B cell (primary cell): ENCODE results near the gene LDLRAD3. TPM values are rescaled to one million over a fixed set of nuclear protein-coding genes. Genes with fewer than 3 reads are reported as not detected.

ENCODE experiments used
- ATAC-seq: fragments of 200-7000 bp; cut with Tn5 transposase; one replicate; pipeline ENCODE4 v1.10.0; 2021; ENCODE audit warnings: low read depth, mild to moderate bottlenecking, moderate number of reproducible peaks, moderate library complexity
- CTCF ChIA-PET: fragments of 350-600 bp; sonication (Branson Sonifier 250); formaldehyde crosslinking; loops from one replicate; lab custom pipeline; 2021; ENCODE audit warnings: antibody characterized with exemption, inconsistent platforms; lab: Charles Lee
- POLR2A ChIA-PET: fragments of 350-600 bp; sonication (Branson Sonifier 250); formaldehyde crosslinking; loops from one replicate; lab custom pipeline; 2021; ENCODE audit warnings: antibody characterized with exemption; lab: Charles Lee
- DNase-seq: peaks from one replicate; pipeline ENCODE4 v3.0.0; 2013
- H2AFZ ChIP-seq: 2 replicates; pipeline ENCODE4 v1.6.1; 2012; ENCODE audit warnings: mild to moderate bottlenecking, low read depth, low read length; ENCODE audit not compliant: insufficient read depth, poor library complexity, severe bottlenecking
- H3K27ac ChIP-seq, 2 donors: 1 replicate in 1 of 2; 2 replicates in 1 of 2; pipeline ENCODE4 v1.5.1; 2012 to 2013; ENCODE audit warnings: low read length in 2 of 2, mild to moderate bottlenecking in 2 of 2, moderate library complexity in 1 of 2
- H3K27me3 ChIP-seq, 4 experiments: fragments of 200-600 bp in 1 of 4; sonication (generic) in 1 of 4; replicated peaks in 1 of 4; 1 replicate in 2 of 4; 2 replicates in 2 of 4; pipeline versions ENCODE4 v1.6.1 to v1.7.0; 2013 to 2016; ENCODE audit warnings: low read length in 3 of 4, mild to moderate bottlenecking in 2 of 4, mixed read lengths in 1 of 4, moderate library complexity in 1 of 4; ENCODE audit not compliant: insufficient read depth in 4 of 4, control insufficient read depth in 3 of 4; ENCODE audit errors: control extremely low read depth in 1 of 4
- H3K36me3 ChIP-seq, 2 experiments: replicated peaks in 1 of 2; 1 replicate in 1 of 2; 2 replicates in 1 of 2; pipeline versions ENCODE4 v1.6.1 to v1.7.1; 2013; ENCODE audit warnings: low read length in 1 of 2; ENCODE audit not compliant: insufficient read depth in 2 of 2, control insufficient read depth in 1 of 2; ENCODE audit errors: control extremely low read depth in 1 of 2, extremely low read depth in 1 of 2
- H3K4me1 ChIP-seq, 2 donors: fragments of 200-600 bp in 1 of 2; sonication (generic) in 1 of 2; 1 replicate in 1 of 2; 2 replicates in 1 of 2; pipeline versions ENCODE4 v1.5.1 to v1.6.1; 2013 to 2017; ENCODE audit warnings: low read length in 2 of 2; ENCODE audit not compliant: control insufficient read depth in 2 of 2, insufficient read depth in 2 of 2
- H3K4me2 ChIP-seq: replicated peaks from 2 replicates; pipeline ENCODE3; 2012; ENCODE audit warnings: mild to moderate bottlenecking, low read depth, low read length; ENCODE audit not compliant: poor library complexity, severe bottlenecking
- H3K4me3 ChIP-seq, 5 experiments: fragments of 200-600 bp in 1 of 5; sonication (generic) in 1 of 5; 1 replicate in 3 of 5; 2 replicates in 2 of 5; pipeline versions ENCODE4 v1.5.1 to v1.7.0; 2011 to 2016; ENCODE audit warnings: low read length in 4 of 5, mild to moderate bottlenecking in 4 of 5, low read depth in 2 of 5, control low read depth in 1 of 5, moderate library complexity in 1 of 5; ENCODE audit not compliant: insufficient read depth in 1 of 5; ENCODE audit errors: control extremely low read depth in 1 of 5, extremely low read depth in 1 of 5
- H3K79me2 ChIP-seq: fragments of 200-600 bp; sonication (generic); one replicate; pipeline ENCODE4 v1.6.0; 2016; ENCODE audit warnings: low read length; ENCODE audit not compliant: control insufficient read depth, insufficient read depth
- H3K9ac ChIP-seq: fragments of 200-600 bp; sonication (generic); 2 replicates; pipeline ENCODE4 v1.6.1; 2017; ENCODE audit warnings: mild to moderate bottlenecking, low read length, moderate library complexity
- H3K9me3 ChIP-seq, 3 donors: one replicate each; pipeline versions ENCODE4 v1.6.1 to v1.7.1; 2013; ENCODE audit warnings: low read length in 2 of 3; ENCODE audit not compliant: control insufficient read depth in 2 of 3, insufficient read depth in 1 of 3; ENCODE audit errors: control extremely low read depth in 1 of 3
- H4K20me1 ChIP-seq: 2 replicates; pipeline ENCODE4 v1.6.0; 2012; ENCODE audit warnings: mild to moderate bottlenecking, low read length; ENCODE audit not compliant: insufficient read depth, control insufficient read depth, poor library complexity, severe bottlenecking
- H3K27ac Mint-ChIP-seq: one replicate; pipeline ENCODE4 v1.8.0; 2021; ENCODE audit warnings: mixed read lengths
- H3K27me3 Mint-ChIP-seq: one replicate; pipeline ENCODE4 v1.8.0; 2021; ENCODE audit warnings: mixed read lengths
- H3K4me1 Mint-ChIP-seq: one replicate; pipeline ENCODE4 v1.8.0; 2021; ENCODE audit warnings: mixed read lengths
- H3K4me3 Mint-ChIP-seq: one replicate; pipeline ENCODE4 v1.8.0; 2021; ENCODE audit warnings: mixed read lengths
- H3K9me3 Mint-ChIP-seq: one replicate; pipeline ENCODE4 v1.8.0; 2022; ENCODE audit warnings: mixed read lengths; ENCODE audit not compliant: insufficient read depth
- EZH2 ChIP-seq: IDR thresholded peaks from 2 replicates; pipeline ENCODE4 v1.6.1; 2012; ENCODE audit warnings: borderline replicate concordance, low read depth, mild to moderate bottlenecking, moderate library complexity, low read length; ENCODE audit not compliant: insufficient read depth, poor library complexity, severe bottlenecking
- WGBS: methylation state at CpG from one replicate; pipeline ENCODE4 v1.1.5; 2013; ENCODE audit warnings: missing lambda C conversion rate; ENCODE audit not compliant: insufficient coverage; 5-methylcytosine and 5-hydroxymethylcytosine counted together
- intact Hi-C: fragments of 100-400 bp; cut with micrococcal nuclease; formaldehyde crosslinking; loops from one replicate; pipeline ENCODE4 v1.10.0; 2022
- polyA plus RNA-seq: library from polyadenylated mRNA; depleted of rRNA; stranded (reverse); fragments of >200 nt; gene quantifications from 2 replicates; pipeline ENCODE4 v1.2.3, GENCODE V29; 2012
- total RNA-seq, 2 donors: library from RNA; stranded (reverse); fragments of 120-200 nt in 1 of 2; gene quantifications; 1 replicate in 1 of 2; 2 replicates in 1 of 2; pipeline versions ENCODE4 v1.2.3 to v1.2.4, GENCODE V29; 2013 to 2022
- TF ChIP-seq, protein P1 (sequence below): fragments of 200-600 bp; IDR thresholded peaks from one replicate; pipeline ENCODE4 v1.8.0; 2022; ENCODE audit warnings: antibody characterized with exemption, mild to moderate bottlenecking

LDLRAD3 gene
- total and polyA plus RNA-seq, 2 donors (not counting 1 experiment from before 2014, with no cell fraction given): 0.01 TPM; not detected in 1

DNA sequence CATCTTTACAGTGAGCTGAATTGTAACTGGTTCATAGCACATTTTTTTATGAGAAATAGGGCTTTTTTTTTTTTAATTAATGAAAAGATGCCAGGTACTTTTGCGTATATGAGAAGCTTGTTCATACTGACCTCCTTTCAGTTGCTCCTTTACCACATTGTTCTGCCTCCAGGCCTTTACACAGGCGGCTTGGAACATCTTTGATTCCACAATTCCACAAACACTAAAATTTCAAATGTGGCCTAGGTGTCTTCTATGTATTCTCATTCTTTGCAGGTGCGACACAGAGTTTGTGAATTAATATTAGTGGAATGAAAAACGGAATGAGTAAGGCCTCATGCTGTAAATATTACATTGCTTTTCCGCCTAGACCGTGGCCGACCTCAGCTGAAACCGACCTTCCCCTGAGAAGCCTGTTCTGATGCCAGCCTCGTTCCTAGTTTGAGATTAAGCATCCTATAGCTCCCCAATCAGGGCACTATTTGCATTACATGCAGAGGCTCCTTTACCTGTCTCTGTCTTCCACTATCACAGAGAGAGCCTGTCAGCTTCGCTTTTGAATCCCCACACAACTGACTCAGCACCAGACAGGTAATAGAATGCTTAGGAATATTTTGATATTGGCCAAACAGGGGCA lies 125.8 kb downstream of the LDLRAD3 start:
- H3K4me2 ChIP-seq: no peak overlapping the region
- H3K79me2 ChIP-seq: no peaks in the 10 kb centered on the region
- Mint-ChIP-seq H3K27ac (no peak overlapping the region), H3K4me1 (no peaks in the 10 kb centered on the region), H3K4me3 (no peak overlapping the region), H3K9me3 (peaks cover 4% of the 10 kb centered on the region), H3K27me3 (peaks cover 19% of the 10 kb centered on the region)
- H2AFZ ChIP-seq: no peak overlapping the region
- intact Hi-C loops: no loop called here
- POLR2A ChIA-PET: no interaction called here
- no peaks in the 10 kb centered on the region for H3K36me3 ChIP-seq
- WGBS: 75% methylated on average over 7 of the region's 10 CpGs
- CTCF ChIA-PET: no interaction called here
- H3K4me3 ChIP-seq: no peak overlapping the region
- no peak overlapping the region for H3K9ac ChIP-seq
- no peak overlapping the region for H3K27ac ChIP-seq
- H4K20me1 ChIP-seq: no peaks in the 10 kb centered on the region
- H3K27me3 ChIP-seq: no peaks in the 10 kb centered on the region
- H3K4me1 ChIP-seq: no peaks in the 10 kb centered on the region
- TF ChIP-seq, protein P1, sequence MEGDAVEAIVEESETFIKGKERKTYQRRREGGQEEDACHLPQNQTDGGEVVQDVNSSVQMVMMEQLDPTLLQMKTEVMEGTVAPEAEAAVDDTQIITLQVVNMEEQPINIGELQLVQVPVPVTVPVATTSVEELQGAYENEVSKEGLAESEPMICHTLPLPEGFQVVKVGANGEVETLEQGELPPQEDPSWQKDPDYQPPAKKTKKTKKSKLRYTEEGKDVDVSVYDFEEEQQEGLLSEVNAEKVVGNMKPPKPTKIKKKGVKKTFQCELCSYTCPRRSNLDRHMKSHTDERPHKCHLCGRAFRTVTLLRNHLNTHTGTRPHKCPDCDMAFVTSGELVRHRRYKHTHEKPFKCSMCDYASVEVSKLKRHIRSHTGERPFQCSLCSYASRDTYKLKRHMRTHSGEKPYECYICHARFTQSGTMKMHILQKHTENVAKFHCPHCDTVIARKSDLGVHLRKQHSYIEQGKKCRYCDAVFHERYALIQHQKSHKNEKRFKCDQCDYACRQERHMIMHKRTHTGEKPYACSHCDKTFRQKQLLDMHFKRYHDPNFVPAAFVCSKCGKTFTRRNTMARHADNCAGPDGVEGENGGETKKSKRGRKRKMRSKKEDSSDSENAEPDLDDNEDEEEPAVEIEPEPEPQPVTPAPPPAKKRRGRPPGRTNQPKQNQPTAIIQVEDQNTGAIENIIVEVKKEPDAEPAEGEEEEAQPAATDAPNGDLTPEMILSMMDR: no peak
- no peak for TF ChIP-seq EZH2
- H3K9me3 ChIP-seq: peaks cover 0 to 8% (median 3%) of the 10 kb centered on the region in 3 donors
- no peak for DNase-seq
- ATAC-seq: no peak

DNA sequence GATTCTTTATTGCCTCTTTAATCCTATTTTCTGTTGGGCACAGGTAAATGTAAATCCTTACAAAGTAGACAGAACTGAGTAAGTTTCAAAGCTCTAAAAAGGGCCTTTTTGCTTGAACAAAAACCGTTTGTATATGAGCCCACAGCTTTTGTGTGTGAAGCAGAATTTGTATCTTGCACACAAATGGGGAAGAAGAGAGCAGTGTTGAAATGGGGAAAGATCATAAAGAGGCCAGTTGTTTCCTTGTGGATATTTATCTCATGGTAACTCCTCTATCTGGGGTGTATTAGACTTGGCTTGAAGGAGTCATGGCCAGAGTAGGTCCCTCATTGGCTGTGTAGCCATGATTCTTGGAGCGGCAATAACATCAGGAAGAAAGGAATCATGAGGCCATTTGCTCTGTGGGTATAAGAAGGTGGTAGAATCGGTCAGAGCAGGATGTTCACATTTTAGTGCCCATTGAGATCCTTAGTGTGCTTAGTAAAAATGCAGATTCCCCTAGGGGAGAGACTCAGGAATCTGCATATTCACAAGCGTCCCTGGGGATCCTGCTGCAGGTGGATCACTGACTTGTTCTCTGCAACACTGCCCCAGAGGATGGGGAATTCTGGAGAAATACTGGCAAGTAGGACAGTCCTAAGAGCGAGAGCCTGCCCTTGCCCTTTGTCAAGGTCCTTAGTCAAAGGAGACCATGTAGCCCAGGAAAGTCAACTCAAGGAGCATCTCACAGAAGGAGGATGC lies 126.5 kb downstream of the LDLRAD3 start:
- intact Hi-C loops: no loop called here
- H3K9ac ChIP-seq: no peak overlapping the region
- TF ChIP-seq EZH2: no peak
- TF ChIP-seq, protein P1: no peak
- H3K9me3 ChIP-seq: peaks cover 0 to 8% (median 3%) of the 10 kb centered on the region in 3 donors
- Mint-ChIP-seq H3K27me3 (peaks cover 19% of the 10 kb centered on the region), H3K4me1 (no peaks in the 10 kb centered on the region), H3K4me3 (no peak overlapping the region), H3K9me3 (peaks cover 4% of the 10 kb centered on the region), H3K27ac (no peak overlapping the region)
- H3K27ac ChIP-seq: no peak overlapping the region
- DNase-seq: no peak
- H3K4me3 ChIP-seq: no peak overlapping the region
- H3K4me1 ChIP-seq: no peaks in the 10 kb centered on the region
- H3K4me2 ChIP-seq: no peak overlapping the region
- H2AFZ ChIP-seq: no peak overlapping the region
- no peaks in the 10 kb centered on the region for H3K36me3 ChIP-seq
- no peaks in the 10 kb centered on the region for H3K27me3 ChIP-seq
- POLR2A ChIA-PET: no interaction called here
- CTCF ChIA-PET: no interaction called here
- no peaks in the 10 kb centered on the region for H4K20me1 ChIP-seq
- no peaks in the 10 kb centered on the region for H3K79me2 ChIP-seq
- 66% methylated on average over 5 of the region's 5 CpGs for WGBS
- no peak for ATAC-seq
